Measurements from ENCODE around the gene RFTN1.

- no peak for TF ChIP-seq CTCF (IDR thresholded peaks at IDR 0.05; ENCODE audit: extremely low read depth in 1 of 2, insufficient read depth in 1 of 2, low read depth in 1 of 2, low read length in 2 of 2)
- TF ChIP-seq POLR2AphosphoS5 (IDR thresholded peaks at IDR 0.05; ENCODE audit: insufficient read depth, low read depth, low read length), result no peak
- TF ChIP-seq EZH2 (IDR thresholded peaks at IDR 0.05; ENCODE audit: borderline replicate concordance, low read depth, low read length, severe bottlenecking), result no peak
- TF ChIP-seq POLR2A (IDR thresholded peaks at IDR 0.05; ENCODE audit: low read depth, low read length), result no peak
- TF ChIP-seq FOS (IDR thresholded peaks at IDR 0.05; ENCODE audit: borderline replicate concordance, insufficient read depth, low read length), result no peak
- TF ChIP-seq JUN (IDR thresholded peaks at IDR 0.05; ENCODE audit: borderline replicate concordance, insufficient read depth, insufficient read length, low read depth), result no peak
Observed at GRCh38 chr3:16482194-16482769, 31.2 kb downstream of the RFTN1 start.
